Coronary artery (tissue), 2 donors: Measurements from ENCODE around the gene STH.
"Not testable (repeated sequence)": the region's sequence is repeated elsewhere in the genome, so short reads cannot be mapped to it uniquely, and the experiment has no call there.

ENCODE experiments used
- DNase-seq: peaks from one replicate; pipeline ENCODE4 v3.0.0-alpha.2; 2017; ENCODE audit warnings: low spot score
- H3K27ac ChIP-seq, 2 donors: fragments of 200-600 bp; sonication (generic); one replicate each; pipeline ENCODE4 v1.5.1; 2016 to 2019
- H3K4me3 ChIP-seq: fragments of 200-600 bp; sonication (generic); 2 replicates; pipeline ENCODE4 v1.5.1; 2016; ENCODE audit warnings: mild to moderate bottlenecking, moderate library complexity
- CTCF ChIP-seq: fragments of 200-600 bp; sonication (generic); IDR thresholded peaks from one replicate; pipeline ENCODE4 v1.5.1; 2019; ENCODE audit warnings: antibody characterized with exemption

Gene STH

GRCh38 chr17:46002311-46002972 is 3.4 kb downstream of the STH start:
- DNase-seq, result no peak
- H3K4me3 ChIP-seq, result no peak overlapping the region
- peak; percentile 98 for TF ChIP-seq CTCF
- H3K27ac ChIP-seq, result no peak overlapping the region

GRCh38 chr17:46002973-46003316 is 3.9 kb downstream of the STH start:
- DNase-seq, result no peak
- no peak overlapping the region for H3K4me3 ChIP-seq
- no peak for TF ChIP-seq CTCF
- no peak overlapping the region for H3K27ac ChIP-seq

GRCh38 chr17:46003907-46004748 is 5.1 kb downstream of the STH start:
- Histone ChIP-seq H3K27ac (no peak overlapping the region), H3K4me3 (no peak overlapping the region)
- DNase-seq, result no peak
- no peak for TF ChIP-seq CTCF

- not testable (repeated sequence) for DNase-seq, H3K27ac ChIP-seq
Measured at GRCh38 chr17:46006082-46006481, 7.0 kb downstream of the STH start.

GRCh38 chr17:46007461-46007965 is 8.5 kb downstream of the STH start:
- no peak for TF ChIP-seq CTCF
- no peak overlapping the region for H3K27ac ChIP-seq
- no peak for DNase-seq
- no peak overlapping the region for H3K4me3 ChIP-seq

More at GRCh38 chr17:46006082-46006481, 7.0 kb downstream of the STH start:
- not testable (repeated sequence) for H3K4me3 ChIP-seq

GRCh38 chr17:46008591-46008990 is 9.5 kb downstream of the STH start:
- no peak for TF ChIP-seq CTCF
- no peak for DNase-seq
- H3K27ac ChIP-seq, result no peak overlapping the region
- H3K4me3 ChIP-seq, result no peak overlapping the region

- Histone ChIP-seq H3K4me3 (no peak overlapping the region), H3K27ac (no peak overlapping the region)
- TF ChIP-seq CTCF, result no peak
- no peak for DNase-seq
Measured at GRCh38 chr17:46009681-46010596, 10.9 kb downstream of the STH start.
